T-helper 1 cell treated with Interleukin-12 subunit alpha and Interleukin-12 subunit beta and Interleukin-4 antibody, amounts not matched to agents 30 μg/mL and 1 μg/mL, for 36 hours (primary cell): ENCODE data around the gene ENC1.

Experiments used
- H3K27ac Mint-ChIP-seq: one replicate; pipeline ENCODE4 v1.8.0; 2021; ENCODE audit warnings: mild to moderate bottlenecking, mixed read lengths
- H3K27me3 Mint-ChIP-seq: one replicate; pipeline ENCODE4 v1.8.0; 2021; ENCODE audit warnings: low read depth, mixed read lengths
- H3K36me3 Mint-ChIP-seq: one replicate; pipeline ENCODE4 v1.8.0; 2021; ENCODE audit warnings: low read depth, mixed read lengths
- H3K4me1 Mint-ChIP-seq: one replicate; pipeline ENCODE4 v1.8.0; 2021; ENCODE audit warnings: low read depth, mixed read lengths
- H3K4me3 Mint-ChIP-seq: one replicate; pipeline ENCODE4 v1.8.0; 2021; ENCODE audit warnings: mild to moderate bottlenecking, moderate library complexity, mixed read lengths
- H3K9me3 Mint-ChIP-seq: one replicate; pipeline ENCODE4 v1.8.0; 2021; ENCODE audit warnings: mixed read lengths

ENC1 gene

GRCh38 chr5:74667396-74667795, 26.9 kb upstream of the ENC1 start:
- Mint-ChIP-seq H3K36me3 (peaks cover 2% of the 10 kb centered on the region), H3K9me3 (no peaks in the 10 kb centered on the region), H3K27me3 (peaks cover 10% of the 10 kb centered on the region)

GRCh38 chr5:74665816-74666215, 25.3 kb upstream of the ENC1 start:
- Mint-ChIP-seq H3K9me3 (no peaks in the 10 kb centered on the region), H3K4me1 (no peaks in the 10 kb centered on the region), H3K4me3 (no peak overlapping the region), H3K36me3 (peaks cover 2% of the 10 kb centered on the region), H3K27me3 (peaks cover 24% of the 10 kb centered on the region), H3K27ac (no peak overlapping the region)

More at GRCh38 chr5:74667396-74667795, 26.9 kb upstream of the ENC1 start:
- Mint-ChIP-seq H3K27ac (no peak overlapping the region), H3K4me1 (no peaks in the 10 kb centered on the region), H3K4me3 (no peak overlapping the region)

GRCh38 chr5:74665273-74665672, 24.7 kb upstream of the ENC1 start:
- no peaks in the 10 kb centered on the region for H3K4me1 Mint-ChIP-seq
- H3K9me3 Mint-ChIP-seq: no peaks in the 10 kb centered on the region
- H3K27me3 Mint-ChIP-seq: peaks cover 29% of the 10 kb centered on the region
- H3K4me3 Mint-ChIP-seq: no peak overlapping the region
- no peak overlapping the region for H3K27ac Mint-ChIP-seq
- peaks cover 2% of the 10 kb centered on the region for H3K36me3 Mint-ChIP-seq

- H3K27ac Mint-ChIP-seq: no peak overlapping the region
- no peaks in the 10 kb centered on the region for H3K4me1 Mint-ChIP-seq
- peaks cover 2% of the 10 kb centered on the region for H3K36me3 Mint-ChIP-seq
- H3K27me3 Mint-ChIP-seq: peaks cover 35% of the 10 kb centered on the region
- H3K9me3 Mint-ChIP-seq: no peaks in the 10 kb centered on the region
- H3K4me3 Mint-ChIP-seq: no peak overlapping the region
These were observed 24.0 kb upstream of the ENC1 start for GRCh38 chr5:74664551-74664950.

- Mint-ChIP-seq H3K27ac (no peak overlapping the region), H3K36me3 (no peaks in the 10 kb centered on the region), H3K9me3 (no peaks in the 10 kb centered on the region), H3K27me3 (peaks cover 44% of the 10 kb centered on the region), H3K4me3 (no peak overlapping the region), H3K4me1 (no peaks in the 10 kb centered on the region)
These were observed 20.3 kb upstream of the ENC1 start for GRCh38 chr5:74660873-74661272.

GRCh38 chr5:74660140-74660539, 19.6 kb upstream of the ENC1 start:
- H3K36me3 Mint-ChIP-seq: no peaks in the 10 kb centered on the region
- no peaks in the 10 kb centered on the region for H3K9me3 Mint-ChIP-seq
- H3K4me3 Mint-ChIP-seq: no peak overlapping the region
- H3K4me1 Mint-ChIP-seq: no peaks in the 10 kb centered on the region
- H3K27ac Mint-ChIP-seq: no peak overlapping the region
- peaks cover 44% of the 10 kb centered on the region for H3K27me3 Mint-ChIP-seq

GRCh38 chr5:74659172-74659571, 18.6 kb upstream of the ENC1 start:
- Mint-ChIP-seq H3K4me3 (no peak overlapping the region), H3K27ac (no peak overlapping the region), H3K4me1 (no peaks in the 10 kb centered on the region), H3K36me3 (no peaks in the 10 kb centered on the region), H3K27me3 (peaks cover 39% of the 10 kb centered on the region), H3K9me3 (no peaks in the 10 kb centered on the region)

GRCh38 chr5:74657165-74657564, 16.6 kb upstream of the ENC1 start:
- Mint-ChIP-seq H3K4me3 (no peak overlapping the region), H3K27ac (no peak overlapping the region), H3K9me3 (no peaks in the 10 kb centered on the region)

GRCh38 chr5:74655716-74656115, 15.2 kb upstream of the ENC1 start:
- H3K4me3 Mint-ChIP-seq: no peak overlapping the region
- no peaks in the 10 kb centered on the region for H3K36me3 Mint-ChIP-seq
- no peak overlapping the region for H3K27ac Mint-ChIP-seq
- peaks cover 26% of the 10 kb centered on the region for H3K27me3 Mint-ChIP-seq
- no peaks in the 10 kb centered on the region for H3K4me1 Mint-ChIP-seq
- no peaks in the 10 kb centered on the region for H3K9me3 Mint-ChIP-seq

More at GRCh38 chr5:74657165-74657564, 16.6 kb upstream of the ENC1 start:
- H3K4me1 Mint-ChIP-seq: no peaks in the 10 kb centered on the region
- no peaks in the 10 kb centered on the region for H3K36me3 Mint-ChIP-seq
- H3K27me3 Mint-ChIP-seq: peaks cover 32% of the 10 kb centered on the region

- no peak overlapping the region for H3K27ac Mint-ChIP-seq
- H3K36me3 Mint-ChIP-seq: no peaks in the 10 kb centered on the region
- H3K4me3 Mint-ChIP-seq: no peak overlapping the region
These were observed 14.7 kb upstream of the ENC1 start for GRCh38 chr5:74655206-74655605.

GRCh38 chr5:74653991-74654390, 13.5 kb upstream of the ENC1 start:
- Mint-ChIP-seq H3K27me3 (peaks cover 11% of the 10 kb centered on the region), H3K4me3 (no peak overlapping the region), H3K4me1 (no peaks in the 10 kb centered on the region), H3K9me3 (no peaks in the 10 kb centered on the region), H3K27ac (no peak overlapping the region), H3K36me3 (no peaks in the 10 kb centered on the region)

More at GRCh38 chr5:74655206-74655605, 14.7 kb upstream of the ENC1 start:
- Mint-ChIP-seq H3K9me3 (no peaks in the 10 kb centered on the region), H3K4me1 (no peaks in the 10 kb centered on the region), H3K27me3 (peaks cover 20% of the 10 kb centered on the region)

GRCh38 chr5:74652576-74652975, 12.0 kb upstream of the ENC1 start:
- H3K9me3 Mint-ChIP-seq: no peaks in the 10 kb centered on the region
- H3K4me3 Mint-ChIP-seq: no peak overlapping the region
- H3K4me1 Mint-ChIP-seq: peaks cover 7% of the 10 kb centered on the region
- no peak overlapping the region for H3K27ac Mint-ChIP-seq
- peaks cover 16% of the 10 kb centered on the region for H3K27me3 Mint-ChIP-seq
- no peaks in the 10 kb centered on the region for H3K36me3 Mint-ChIP-seq

GRCh38 chr5:74651710-74652109, 11.2 kb upstream of the ENC1 start:
- no peak overlapping the region for H3K27ac Mint-ChIP-seq
- peaks cover 13% of the 10 kb centered on the region for H3K27me3 Mint-ChIP-seq
- peaks cover 7% of the 10 kb centered on the region for H3K4me1 Mint-ChIP-seq
- H3K4me3 Mint-ChIP-seq: no peak overlapping the region
- no peaks in the 10 kb centered on the region for H3K9me3 Mint-ChIP-seq
- no peaks in the 10 kb centered on the region for H3K36me3 Mint-ChIP-seq

- H3K4me3 Mint-ChIP-seq: no peak overlapping the region
- peaks cover 7% of the 10 kb centered on the region for H3K4me1 Mint-ChIP-seq
- H3K36me3 Mint-ChIP-seq: no peaks in the 10 kb centered on the region
- H3K9me3 Mint-ChIP-seq: no peaks in the 10 kb centered on the region
- H3K27ac Mint-ChIP-seq: no peak overlapping the region
- H3K27me3 Mint-ChIP-seq: peaks cover 23% of the 10 kb centered on the region
These were observed 9.0 kb upstream of the ENC1 start for GRCh38 chr5:74649421-74649973.

GRCh38 chr5:74648835-74649293, 8.3 kb upstream of the ENC1 start:
- Mint-ChIP-seq H3K9me3 (no peaks in the 10 kb centered on the region), H3K36me3 (no peaks in the 10 kb centered on the region), H3K27me3 (peaks cover 25% of the 10 kb centered on the region), H3K4me1 (peaks cover 7% of the 10 kb centered on the region), H3K27ac (no peak overlapping the region), H3K4me3 (no peak overlapping the region)

GRCh38 chr5:74647096-74647495, 6.6 kb upstream of the ENC1 start:
- no peak overlapping the region for H3K4me3 Mint-ChIP-seq
- peaks cover 42% of the 10 kb centered on the region for H3K27me3 Mint-ChIP-seq
- no peak overlapping the region for H3K27ac Mint-ChIP-seq
- H3K36me3 Mint-ChIP-seq: no peaks in the 10 kb centered on the region
- H3K4me1 Mint-ChIP-seq: peaks cover 8% of the 10 kb centered on the region
- H3K9me3 Mint-ChIP-seq: no peaks in the 10 kb centered on the region
